Limb (tissue), 2 donors: Measurements from ENCODE around the gene NEXMIF.
"Not testable (repeated sequence)": the region's sequence is repeated elsewhere in the genome, so short reads cannot be mapped to it uniquely, and the experiment has no call there.

ENCODE experiments used
- DNase-seq, 2 donors: peaks; one replicate each; pipeline ENCODE4 v3.0.0-alpha.2; 2016; ENCODE audit errors: extremely low spot score in 2 of 2

Gene NEXMIF

GRCh38 chrX:74925225-74926088 is at the start of gene NEXMIF:
Gene NEXMIF, minus strand, starts transcription at chrX:74925452.
- DNase-seq: peak; percentile 15 to 44

GRCh38 chrX:74961962-74962361 is 36.7 kb upstream of the NEXMIF start:
- DNase-seq: not testable (repeated sequence)

- DNase-seq: no peak
These were observed 24.5 kb upstream of the NEXMIF start for GRCh38 chrX:74949717-74950116.

GRCh38 chrX:74940414-74940813 is 15.2 kb upstream of the NEXMIF start:
- no peak for DNase-seq

GRCh38 chrX:74931214-74931613 is 6.0 kb upstream of the NEXMIF start:
- DNase-seq: no peak

- DNase-seq: peak; percentile 3 to 70
These were observed 615 bp downstream of the NEXMIF start for GRCh38 chrX:74924449-74925224.

GRCh38 chrX:74923942-74924448 is 1.3 kb downstream of the NEXMIF start:
- peak in 1 of 2 donors; percentile 51 for DNase-seq

- DNase-seq: no peak
These were observed 2.2 kb downstream of the NEXMIF start for GRCh38 chrX:74922922-74923543.

- DNase-seq: no peak
These were observed 13.8 kb downstream of the NEXMIF start for GRCh38 chrX:74911494-74911893.

- DNase-seq: peak in 1 of 2 donors; percentile 32
These were observed 18.8 kb downstream of the NEXMIF start for GRCh38 chrX:74906417-74906816.

GRCh38 chrX:74902806-74903205 is 22.4 kb downstream of the NEXMIF start:
- DNase-seq: no peak

GRCh38 chrX:74892561-74892960 is 32.7 kb downstream of the NEXMIF start:
- no peak for DNase-seq

- no peak for DNase-seq
These were observed 34.4 kb downstream of the NEXMIF start for GRCh38 chrX:74890676-74891430.

- DNase-seq: not testable (repeated sequence)
These were observed 42.9 kb downstream of the NEXMIF start for GRCh38 chrX:74882383-74882782.

- DNase-seq: no peak
These were observed 59.5 kb downstream of the NEXMIF start for GRCh38 chrX:74865725-74866124.

- DNase-seq: no peak
These were observed 72.0 kb downstream of the NEXMIF start for GRCh38 chrX:74853255-74853654.

GRCh38 chrX:74835566-74835965 is 89.7 kb downstream of the NEXMIF start:
- DNase-seq: no peak

GRCh38 chrX:74819797-74820196 is 105.5 kb downstream of the NEXMIF start:
- DNase-seq: not testable (repeated sequence)

GRCh38 chrX:74814681-74815080 is 110.6 kb downstream of the NEXMIF start:
- no peak for DNase-seq

GRCh38 chrX:74804574-74804973 is 120.7 kb downstream of the NEXMIF start:
- DNase-seq: no peak

- DNase-seq: no peak
These were observed 125.2 kb downstream of the NEXMIF start for GRCh38 chrX:74800062-74800461.
